ENCODE results near the gene B3GALT4.

Gene B3GALT4

GRCh38 chr6:33320315-33321181 is 43.6 kb downstream of the B3GALT4 start:
- Histone ChIP-seq H3K4me2 (ENCODE audit: low read depth, low read length, poor library complexity, severe bottlenecking) (peak overlapping the region; percentile 69), H3K9me2 (replicated peaks; ENCODE audit: insufficient read depth, low read length) (no peaks in the 10 kb centered on the region), H3K9ac (ENCODE audit: low read length) (peak overlapping the region; percentile 94), H3K36me3 (ENCODE audit: low read length) (peaks cover 21% of the 10 kb centered on the region), H3K9me3 (ENCODE audit: insufficient read depth, low read length) (no peaks in the 10 kb centered on the region), H3K27ac (ENCODE audit: low read depth, low read length) (peak overlapping the region; percentile 77; the same call in 1 of the 2 replicates), H3K79me2 (ENCODE audit: insufficient read depth, low read length) (peaks cover 34% of the 10 kb centered on the region), H2AFZ (ENCODE audit: low read depth, low read length, severe bottlenecking) (no peak overlapping the region), H3K27me3 (ENCODE audit: low read length) (no peaks in the 10 kb centered on the region), H3K4me3 (ENCODE audit: insufficient read depth, low read length, poor library complexity, severe bottlenecking) (no peak overlapping the region), H3F3A (ENCODE audit: insufficient read depth) (peaks cover 46% of the 10 kb centered on the region), H4K20me1 (ENCODE audit: low read depth, low read length) (no peaks in the 10 kb centered on the region; the same call in 1 of the 2 replicates)
- TF ChIP-seq CTCF (IDR thresholded peaks at IDR 0.05; ENCODE audit: insufficient read depth, low read length, poor library complexity, severe bottlenecking): no peak
- no peak for TF ChIP-seq EZH2phosphoT487 (conservative IDR thresholded peaks at IDR 0.05; ENCODE audit: low read length)

GRCh38 chr6:33321227-33321626 is 44.3 kb downstream of the B3GALT4 start:
- Histone ChIP-seq H3K27ac (ENCODE audit: low read depth, low read length) (peak overlapping the region; percentile 92), H3K9me3 (ENCODE audit: insufficient read depth, low read length) (no peaks in the 10 kb centered on the region), H3K9ac (ENCODE audit: low read length) (peak overlapping the region; percentile 94), H3K4me2 (ENCODE audit: low read depth, low read length, poor library complexity, severe bottlenecking) (peak overlapping the region; percentile 69), H2AFZ (ENCODE audit: low read depth, low read length, severe bottlenecking) (no peak overlapping the region), H3K4me3 (ENCODE audit: insufficient read depth, low read length, poor library complexity, severe bottlenecking) (peak overlapping the region; percentile 89), H3K79me2 (ENCODE audit: insufficient read depth, low read length) (peaks cover 34% of the 10 kb centered on the region), H3K9me2 (replicated peaks; ENCODE audit: insufficient read depth, low read length) (no peaks in the 10 kb centered on the region), H3K27me3 (ENCODE audit: low read length) (no peaks in the 10 kb centered on the region), H3K36me3 (ENCODE audit: low read length) (peaks cover 21% of the 10 kb centered on the region), H3F3A (ENCODE audit: insufficient read depth) (peaks cover 51% of the 10 kb centered on the region), H4K20me1 (ENCODE audit: low read depth, low read length) (no peaks in the 10 kb centered on the region; the same call in 1 of the 2 replicates)
- TF ChIP-seq EZH2phosphoT487 (conservative IDR thresholded peaks at IDR 0.05; ENCODE audit: low read length) (no peak), CTCF (IDR thresholded peaks at IDR 0.05; ENCODE audit: insufficient read depth, low read length, poor library complexity, severe bottlenecking) (no peak)

- peak overlapping the region; percentile 64 for H3K4me2 ChIP-seq (ENCODE audit: low read depth, low read length, poor library complexity, severe bottlenecking)
- H3K27me3 ChIP-seq (ENCODE audit: low read length): no peaks in the 10 kb centered on the region
- H3K27ac ChIP-seq (ENCODE audit: low read depth, low read length): peak overlapping the region; percentile 92
- no peaks in the 10 kb centered on the region; the same call in 1 of the 2 replicates for H4K20me1 ChIP-seq (ENCODE audit: low read depth, low read length)
- H3K9ac ChIP-seq (ENCODE audit: low read length): peak overlapping the region; percentile 94
- H3K4me3 ChIP-seq (ENCODE audit: insufficient read depth, low read length, poor library complexity, severe bottlenecking): peak overlapping the region; percentile 54
- TF ChIP-seq EZH2phosphoT487 (conservative IDR thresholded peaks at IDR 0.05; ENCODE audit: low read length) (no peak), CTCF (IDR thresholded peaks at IDR 0.05; ENCODE audit: insufficient read depth, low read length, poor library complexity, severe bottlenecking) (no peak)
- peaks cover 34% of the 10 kb centered on the region for H3K79me2 ChIP-seq (ENCODE audit: insufficient read depth, low read length)
- peak overlapping the region; percentile 2 for H2AFZ ChIP-seq (ENCODE audit: low read depth, low read length, severe bottlenecking)
- peaks cover 17% of the 10 kb centered on the region for H3K36me3 ChIP-seq (ENCODE audit: low read length)
- no peaks in the 10 kb centered on the region for H3K9me3 ChIP-seq (ENCODE audit: insufficient read depth, low read length)
- peaks cover 37% of the 10 kb centered on the region for H3F3A ChIP-seq (ENCODE audit: insufficient read depth)
- no peaks in the 10 kb centered on the region for H3K9me2 ChIP-seq (replicated peaks; ENCODE audit: insufficient read depth, low read length)
Observed at GRCh38 chr6:33323623-33323948, 46.7 kb downstream of the B3GALT4 start.
